IPS DF 6.9 (cell line): ENCODE data around the gene SEMA6A.

Experiments
- DNase-seq: peaks from one replicate; pipeline ENCODE4 v3.0.0-alpha.2; 2013; ENCODE audit warnings: low read depth, low spot score
- H3K27ac ChIP-seq: one replicate; pipeline ENCODE4 v1.5.1; 2013; ENCODE audit warnings: low read length, control low read depth
- H3K27me3 ChIP-seq: 2 replicates; pipeline ENCODE4 v1.6.1; 2013; ENCODE audit warnings: mild to moderate bottlenecking, low read length; ENCODE audit not compliant: control insufficient read depth, insufficient read depth
- H3K36me3 ChIP-seq: 2 replicates; pipeline ENCODE4 v1.6.1; 2013; ENCODE audit warnings: low read length; ENCODE audit not compliant: control insufficient read depth, insufficient read depth
- H3K4me1 ChIP-seq: 2 replicates; pipeline ENCODE4 v1.6.1; 2013; ENCODE audit warnings: low read length; ENCODE audit not compliant: control insufficient read depth, insufficient read depth
- H3K4me3 ChIP-seq: 2 replicates; pipeline ENCODE4 v1.5.1; 2013; ENCODE audit warnings: mild to moderate bottlenecking, low read length
- H3K9me3 ChIP-seq: 2 replicates; pipeline ENCODE4 v1.6.1; 2013; ENCODE audit warnings: low read length, inconsistent platforms; ENCODE audit not compliant: control insufficient read depth, insufficient read depth
- WGBS: extraction: QIAGEN DNeasy Blood & Tissue Kit; methylation state at CpG from one replicate; pipeline ENCODE4 v1.1.7; 2013; ENCODE audit warnings: mixed read lengths, missing lambda C conversion rate; ENCODE audit not compliant: insufficient read length, insufficient coverage; 5-methylcytosine and 5-hydroxymethylcytosine counted together

The SEMA6A gene

GRCh38 chr5:116441223-116441622, 133.4 kb downstream of the SEMA6A start:
- DNase-seq, result peak; percentile 27
- no peak overlapping the region for H3K4me3 ChIP-seq
- no CpG with 5 or more reads among the region's 2 CpGs for WGBS
- H3K36me3 ChIP-seq, result peaks cover 3% of the 10 kb centered on the region
- no peaks in the 10 kb centered on the region for H3K9me3 ChIP-seq
- no peaks in the 10 kb centered on the region; the same call in 1 of the 2 replicates for H3K27me3 ChIP-seq
- no peak overlapping the region for H3K27ac ChIP-seq
- H3K4me1 ChIP-seq, result peaks cover 8% of the 10 kb centered on the region

GRCh38 chr5:116440457-116441001, 134.1 kb downstream of the SEMA6A start:
- DNase-seq, result no peak
- H3K4me1 ChIP-seq, result peaks cover 8% of the 10 kb centered on the region
- no peaks in the 10 kb centered on the region; the same call in 1 of the 2 replicates for H3K27me3 ChIP-seq
- no peak overlapping the region for H3K27ac ChIP-seq
- no peaks in the 10 kb centered on the region for H3K9me3 ChIP-seq
- no peak overlapping the region for H3K4me3 ChIP-seq
- no peaks in the 10 kb centered on the region for H3K36me3 ChIP-seq
- WGBS, result no CpG with 5 or more reads among the region's 5 CpGs

- Histone ChIP-seq H3K36me3 (no peaks in the 10 kb centered on the region), H3K4me1 (peaks cover 8% of the 10 kb centered on the region), H3K4me3 (no peak overlapping the region), H3K9me3 (no peaks in the 10 kb centered on the region), H3K27me3 (no peaks in the 10 kb centered on the region; the same call in 1 of the 2 replicates), H3K27ac (no peak overlapping the region)
- no CpG with 5 or more reads among the region's 5 CpGs for WGBS
- no peak for DNase-seq
Observed at GRCh38 chr5:116439905-116440304, 134.7 kb downstream of the SEMA6A start.

GRCh38 chr5:116438979-116439554, 135.6 kb downstream of the SEMA6A start:
- no peaks in the 10 kb centered on the region for H3K36me3 ChIP-seq
- no peak overlapping the region for H3K4me3 ChIP-seq
- no CpG with 5 or more reads among the region's 6 CpGs for WGBS
- no peak for DNase-seq
- no peaks in the 10 kb centered on the region; the same call in 1 of the 2 replicates for H3K27me3 ChIP-seq
- no peaks in the 10 kb centered on the region for H3K9me3 ChIP-seq
- peaks cover 6% of the 10 kb centered on the region for H3K4me1 ChIP-seq
- H3K27ac ChIP-seq, result no peak overlapping the region

GRCh38 chr5:116437922-116438578, 136.6 kb downstream of the SEMA6A start:
- Histone ChIP-seq H3K36me3 (no peaks in the 10 kb centered on the region), H3K4me1 (peaks cover 6% of the 10 kb centered on the region), H3K27me3 (no peaks in the 10 kb centered on the region; the same call in 1 of the 2 replicates), H3K27ac (no peak overlapping the region), H3K9me3 (no peaks in the 10 kb centered on the region), H3K4me3 (no peak overlapping the region)
- no peak for DNase-seq

GRCh38 chr5:116437351-116437705, 137.3 kb downstream of the SEMA6A start:
- no peak for DNase-seq
- WGBS, result no CpG with 5 or more reads among the region's 6 CpGs

GRCh38 chr5:116436674-116437350, 137.8 kb downstream of the SEMA6A start:
- no peak for DNase-seq
- no peak overlapping the region for H3K4me3 ChIP-seq
- no CpG with 5 or more reads among the region's 5 CpGs for WGBS
- no peaks in the 10 kb centered on the region; the same call in 1 of the 2 replicates for H3K27me3 ChIP-seq
- H3K9me3 ChIP-seq, result no peaks in the 10 kb centered on the region
- H3K27ac ChIP-seq, result no peak overlapping the region
- no peaks in the 10 kb centered on the region for H3K36me3 ChIP-seq
- H3K4me1 ChIP-seq, result peaks cover 4% of the 10 kb centered on the region

More at GRCh38 chr5:116437351-116437705, 137.3 kb downstream of the SEMA6A start:
- Histone ChIP-seq H3K9me3 (no peaks in the 10 kb centered on the region), H3K27ac (no peak overlapping the region), H3K4me1 (peaks cover 6% of the 10 kb centered on the region), H3K4me3 (no peak overlapping the region), H3K27me3 (no peaks in the 10 kb centered on the region; the same call in 1 of the 2 replicates), H3K36me3 (no peaks in the 10 kb centered on the region)

GRCh38 chr5:116428966-116429365, 145.7 kb downstream of the SEMA6A start:
- DNase-seq, result no peak
- H3K27me3 ChIP-seq, result no peaks in the 10 kb centered on the region
- no peak overlapping the region for H3K4me3 ChIP-seq
- H3K36me3 ChIP-seq, result no peaks in the 10 kb centered on the region
- WGBS, result no CpG with 5 or more reads among the region's 2 CpGs
- H3K4me1 ChIP-seq, result no peaks in the 10 kb centered on the region
- no peaks in the 10 kb centered on the region for H3K9me3 ChIP-seq
- H3K27ac ChIP-seq, result no peak overlapping the region

- H3K4me1 ChIP-seq, result no peaks in the 10 kb centered on the region
- H3K27me3 ChIP-seq, result no peaks in the 10 kb centered on the region
- no peaks in the 10 kb centered on the region for H3K36me3 ChIP-seq
- H3K4me3 ChIP-seq, result no peak overlapping the region
- no peak overlapping the region for H3K27ac ChIP-seq
- no CpG with 5 or more reads among the region's 2 CpGs for WGBS
- no peaks in the 10 kb centered on the region for H3K9me3 ChIP-seq
- DNase-seq, result no peak
Observed at GRCh38 chr5:116428413-116428812, 146.2 kb downstream of the SEMA6A start.

GRCh38 chr5:116424951-116425350, 149.7 kb downstream of the SEMA6A start:
- DNase-seq, result no peak
- no CpG with 5 or more reads among the region's 2 CpGs for WGBS
- H3K4me1 ChIP-seq, result no peaks in the 10 kb centered on the region
- no peaks in the 10 kb centered on the region for H3K27me3 ChIP-seq
- no peak overlapping the region for H3K4me3 ChIP-seq
- H3K27ac ChIP-seq, result no peak overlapping the region
- no peaks in the 10 kb centered on the region for H3K9me3 ChIP-seq
- no peaks in the 10 kb centered on the region for H3K36me3 ChIP-seq
